ENCODE data around the gene NELL1.
"Not testable (repeated sequence)": the region's sequence is repeated elsewhere in the genome, so short reads cannot be mapped to it uniquely, and the experiment has no call there.

NELL1 gene

DNA sequence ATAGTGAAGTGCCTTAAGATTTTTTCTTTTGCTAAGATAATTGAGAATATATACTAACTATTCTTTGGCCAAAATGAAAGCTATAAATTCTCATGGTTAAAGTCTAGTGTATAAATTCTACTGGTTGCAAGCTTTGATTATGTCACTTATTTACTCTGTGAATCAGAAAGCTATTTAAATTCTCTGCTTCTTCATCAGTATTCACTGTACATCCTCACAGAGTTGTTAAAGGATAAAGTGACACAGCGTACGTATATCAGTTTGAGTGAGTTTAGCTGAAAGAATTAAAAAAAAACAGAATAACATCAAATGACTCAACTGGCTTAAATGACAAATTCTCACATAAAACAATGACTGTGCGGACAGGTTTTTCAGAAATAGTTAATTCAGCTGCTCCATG, 453.1 kb downstream of the NELL1 start:
- DNase-seq, result no peak

DNA sequence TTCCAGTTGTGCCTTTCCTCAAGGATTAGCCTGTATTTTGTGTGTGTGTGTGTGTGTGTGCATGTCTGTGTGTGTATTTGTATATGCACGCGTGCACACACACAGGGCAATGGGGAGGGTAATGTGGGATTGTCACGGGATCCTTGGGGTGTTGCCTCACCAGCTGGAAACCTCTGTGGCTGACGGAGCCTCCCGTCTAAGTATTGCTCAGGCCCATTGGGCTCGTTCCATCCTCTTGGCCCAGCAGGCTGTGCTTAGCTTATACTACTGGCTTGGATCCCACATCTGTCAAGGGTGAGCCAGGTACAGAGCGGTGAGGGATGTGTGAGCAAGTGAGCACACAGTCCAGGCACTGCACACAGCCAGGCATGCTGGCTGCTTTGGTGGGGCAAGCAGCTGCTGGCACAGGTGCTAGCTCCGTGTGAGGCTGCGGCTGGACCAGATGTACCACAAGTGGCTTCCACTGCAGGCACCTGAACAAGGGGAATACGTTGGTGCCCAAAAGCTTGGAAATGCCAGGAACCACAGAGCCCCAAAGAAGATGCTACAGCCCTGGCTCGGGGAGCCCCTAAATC, 462.8 kb downstream of the NELL1 start:
- DNase-seq, result no peak

DNA sequence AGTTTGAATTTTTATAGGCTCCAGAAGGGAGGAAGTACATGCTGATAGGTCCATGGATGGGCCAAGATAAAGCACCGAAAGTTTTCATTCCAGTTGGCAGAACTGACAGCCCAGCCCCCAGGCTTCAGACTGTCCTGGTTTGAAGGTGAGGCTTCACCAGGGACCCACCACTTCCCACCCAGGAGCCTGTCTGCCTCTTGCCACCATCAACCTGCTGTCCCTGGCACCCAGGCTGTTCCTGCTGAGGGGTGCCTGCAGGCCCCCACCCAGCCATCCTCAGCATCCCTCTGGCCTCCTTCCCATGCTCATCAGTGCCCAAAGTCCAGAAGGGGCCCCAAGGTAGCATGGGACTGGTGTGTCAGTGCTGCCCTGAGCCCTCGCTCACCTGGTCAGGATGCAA, 463.9 kb downstream of the NELL1 start:
- DNase-seq, result no peak

DNA sequence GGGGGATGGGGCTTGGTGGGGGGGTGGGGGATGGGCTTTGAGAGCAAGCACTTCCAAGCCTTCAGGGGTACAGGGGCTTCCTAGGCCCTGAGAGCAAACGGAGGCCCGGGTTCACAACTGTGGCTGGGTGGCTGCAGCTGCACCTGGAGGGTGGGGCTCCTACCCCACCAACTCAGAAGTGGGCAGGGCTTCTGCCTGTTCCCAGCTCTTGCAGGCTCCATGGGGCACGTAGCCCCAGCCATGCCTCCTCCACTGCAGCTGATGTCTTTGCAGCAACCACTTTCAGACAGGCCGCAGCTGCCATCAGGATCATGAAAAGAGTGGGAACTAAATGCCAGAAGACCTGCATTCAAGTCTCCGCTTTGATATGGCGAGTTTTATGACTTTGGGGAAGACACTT, 464.3 kb downstream of the NELL1 start:
- no peak for DNase-seq

DNA sequence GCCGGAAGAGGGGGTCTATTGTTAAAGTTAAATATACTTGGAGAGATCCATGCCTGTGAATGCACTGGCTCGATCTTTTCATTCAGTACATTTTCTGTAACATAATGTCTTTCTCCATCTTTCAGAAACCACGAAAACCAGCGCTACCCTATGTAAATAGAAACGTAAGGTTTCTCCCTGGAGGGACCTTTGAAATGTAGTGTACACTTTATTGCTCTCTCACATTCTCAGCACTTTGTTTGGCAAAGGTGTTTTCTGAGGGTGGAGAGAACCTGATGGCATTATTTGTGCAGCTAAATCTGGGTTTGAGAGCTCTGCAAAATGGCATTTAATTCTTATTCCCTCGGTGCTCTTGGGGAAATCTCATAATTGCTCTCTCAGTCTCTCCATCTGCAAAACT, 468.4 kb downstream of the NELL1 start:
- no peak for DNase-seq

DNA sequence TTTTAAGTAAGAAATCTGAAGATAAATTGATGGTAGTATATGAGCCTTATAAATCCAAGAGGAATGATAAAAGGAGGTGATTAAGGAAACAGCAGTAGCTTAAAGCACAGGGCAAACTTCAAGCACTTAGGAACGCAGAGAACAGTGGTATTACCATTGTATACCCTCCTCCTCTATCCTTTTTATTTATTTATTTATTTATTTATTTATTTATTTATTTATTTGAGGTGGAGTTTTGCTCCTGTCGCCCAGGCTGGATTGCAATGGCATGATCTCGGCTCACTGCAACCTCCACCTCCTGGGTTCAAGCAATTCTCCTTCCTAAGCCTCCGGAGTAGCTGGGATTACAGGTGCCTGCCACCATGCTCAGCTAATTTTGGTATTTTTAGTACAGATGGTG, 472.2 kb downstream of the NELL1 start:
- DNase-seq, result not testable (repeated sequence)

DNA sequence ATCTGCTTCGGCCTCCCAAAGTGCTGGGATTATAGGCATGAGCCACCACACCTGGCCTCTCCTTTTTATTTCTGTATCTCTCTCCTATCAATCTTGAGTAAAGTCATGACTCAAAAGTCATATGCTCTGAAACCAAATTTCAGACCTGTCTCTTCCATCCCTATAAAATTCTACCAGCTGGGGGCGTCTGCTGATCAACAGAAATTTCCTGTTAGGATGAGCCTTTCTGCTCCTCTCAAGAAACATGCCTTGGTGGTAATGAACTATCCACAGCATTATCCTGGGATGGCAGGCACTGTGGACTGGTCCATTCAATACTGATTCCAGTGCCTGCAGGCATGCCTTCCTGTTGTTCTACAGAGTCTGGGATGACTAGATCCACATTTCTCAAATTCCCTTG, 472.6 kb downstream of the NELL1 start:
- no peak for DNase-seq

DNA sequence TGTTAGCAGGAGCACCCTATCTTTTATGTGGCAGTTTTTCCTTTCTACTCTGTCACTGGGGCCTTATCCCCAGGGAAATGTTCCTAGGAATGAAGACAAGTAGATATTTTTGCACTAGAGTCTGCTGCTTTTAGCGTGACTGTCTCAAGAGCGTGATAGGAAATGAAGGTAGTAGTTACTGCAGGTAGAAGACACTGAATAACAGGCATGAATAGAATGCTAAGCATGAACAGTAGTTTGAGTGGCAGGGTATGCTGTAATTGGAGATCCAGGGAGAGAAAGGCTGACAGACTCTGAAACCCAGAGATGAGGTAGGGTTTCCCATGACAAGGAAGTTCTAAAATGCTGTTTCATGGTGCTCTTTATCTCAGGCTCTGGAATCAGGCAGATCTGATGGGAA, 475.1 kb downstream of the NELL1 start:
- DNase-seq, result no peak

DNA sequence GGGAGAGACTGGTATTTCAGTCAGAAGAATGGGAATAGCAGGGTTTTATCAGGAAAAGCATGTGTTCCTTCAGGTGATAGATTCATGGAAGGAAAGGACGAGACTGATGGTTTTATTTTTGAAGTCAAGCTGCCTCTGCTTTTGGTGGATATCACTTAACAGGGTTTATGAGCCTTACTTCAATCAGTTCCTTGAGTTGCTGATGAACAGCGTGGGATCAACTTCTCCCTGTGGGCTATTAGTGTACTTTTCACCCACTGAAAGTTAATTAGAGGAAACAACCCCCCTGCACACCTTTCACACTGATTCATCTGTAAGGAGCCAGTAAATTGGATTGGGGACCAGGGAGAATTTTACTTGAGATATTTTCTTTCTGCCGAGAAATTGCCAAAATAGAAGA, 479.0 kb downstream of the NELL1 start:
- DNase-seq, result no peak

DNA sequence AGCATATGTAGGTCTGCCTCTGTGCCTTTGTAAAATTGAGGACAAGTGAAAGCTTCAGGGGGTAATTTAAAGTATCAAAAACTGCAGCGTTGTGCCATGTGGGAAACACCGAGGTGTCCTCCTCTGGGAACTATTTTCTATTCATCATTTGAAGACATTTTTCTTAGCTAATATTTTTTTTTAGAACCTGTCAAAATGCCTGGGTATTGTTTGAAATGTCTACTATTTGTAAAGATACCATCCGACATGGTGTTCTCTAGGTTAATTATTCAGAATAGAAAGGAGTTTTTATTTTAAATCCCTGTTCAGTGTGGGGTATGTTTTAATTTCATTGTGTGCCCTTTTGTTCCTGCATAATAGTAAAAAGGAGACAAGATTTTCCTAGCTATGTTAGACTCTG, 490.8 kb downstream of the NELL1 start:
- no peak for DNase-seq

DNA sequence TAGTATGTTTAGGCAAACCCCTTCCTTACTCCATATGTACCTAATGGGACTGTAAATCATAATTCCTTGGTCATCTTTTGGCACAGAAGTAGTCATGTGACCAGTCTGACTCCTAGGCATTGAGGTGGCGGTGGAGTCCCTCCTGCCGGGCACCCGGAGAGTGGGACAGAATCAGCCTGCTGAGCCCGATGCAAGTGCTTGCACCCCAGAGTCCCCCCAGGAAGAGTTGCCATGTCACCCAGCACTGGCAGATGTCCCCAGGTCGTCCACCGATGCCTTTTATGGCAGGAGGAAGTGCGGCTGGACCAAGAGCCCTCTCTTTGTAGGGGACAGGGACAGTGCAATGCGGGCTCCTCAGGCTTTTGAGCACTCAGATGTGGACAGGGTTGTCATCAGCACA, 500.3 kb downstream of the NELL1 start:
- DNase-seq, result no peak

DNA sequence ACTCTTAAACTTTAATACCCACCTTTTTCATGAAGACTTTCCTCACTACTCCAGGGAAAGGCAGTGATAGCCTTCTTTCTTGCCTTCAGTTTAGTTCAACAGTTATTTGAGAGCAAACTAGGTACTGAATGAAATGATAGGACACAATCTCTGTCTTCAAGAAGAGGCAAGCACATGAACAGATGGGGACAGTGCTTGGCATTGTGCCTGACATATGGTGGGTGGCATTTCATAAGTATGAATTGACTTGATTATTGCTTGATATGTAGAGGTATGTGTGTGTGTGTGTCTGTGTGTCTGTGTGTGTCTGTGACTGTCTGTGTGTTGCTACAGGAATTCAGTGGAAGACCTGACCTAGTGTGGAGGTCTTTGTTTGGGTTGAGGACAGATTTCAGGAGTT, 504.1 kb downstream of the NELL1 start:
- DNase-seq, result no peak

DNA sequence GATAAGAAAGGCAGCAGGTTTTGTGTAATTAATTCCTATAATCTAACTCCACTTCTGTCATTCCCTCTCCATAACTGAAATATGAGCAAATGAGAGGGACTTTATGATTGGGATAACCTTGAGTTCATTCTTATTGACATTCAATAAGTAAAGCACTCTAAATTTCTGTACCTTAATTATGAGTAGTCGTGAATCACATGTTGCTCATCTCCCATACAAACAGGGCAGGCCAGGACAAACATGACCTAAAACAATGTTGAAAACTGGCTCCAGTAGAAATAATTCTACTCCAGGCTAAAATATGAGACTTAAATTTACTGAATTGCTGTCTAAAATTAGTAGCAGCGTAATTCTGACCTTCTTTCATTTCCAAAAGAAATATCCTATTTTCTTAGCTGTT, 505.4 kb downstream of the NELL1 start:
- DNase-seq, result no peak

DNA sequence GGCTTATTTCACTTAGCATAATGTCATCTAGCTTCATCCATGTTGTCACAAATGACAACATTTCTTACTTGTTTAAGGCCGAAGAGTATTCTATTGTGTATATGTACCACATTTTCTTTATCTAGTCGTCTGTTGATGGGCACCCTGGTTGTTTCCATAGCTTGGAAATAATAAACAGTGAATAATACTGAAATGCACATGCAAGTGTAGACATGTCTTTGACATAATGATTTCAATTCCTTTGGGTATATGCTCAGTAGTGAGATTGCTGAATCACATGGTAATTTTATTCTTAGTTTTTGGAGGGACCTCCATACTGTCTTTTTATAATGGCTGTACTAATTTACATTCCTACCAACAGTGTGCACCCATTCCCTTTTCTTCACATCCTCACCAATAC, 508.0 kb downstream of the NELL1 start:
- DNase-seq, result no peak

DNA sequence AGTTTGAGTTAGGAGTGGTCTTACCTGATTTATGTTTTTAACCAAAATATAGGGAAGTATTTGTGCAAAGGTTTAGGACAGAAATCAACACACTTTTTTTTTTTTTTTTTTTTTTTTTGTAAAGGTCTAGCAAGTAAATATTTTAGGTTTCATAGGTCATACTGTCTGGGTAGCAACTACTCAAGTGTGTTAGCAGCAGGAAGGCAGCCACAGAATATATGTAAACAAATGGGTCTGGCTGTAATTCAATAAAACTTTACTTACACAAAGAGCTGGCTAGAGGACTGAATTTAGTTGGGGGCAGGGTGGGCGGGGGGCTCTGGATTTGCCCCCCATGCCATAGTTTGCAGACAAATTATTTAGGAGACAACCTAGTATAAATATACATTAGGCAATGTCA, 510.4 kb downstream of the NELL1 start:
- no peak for DNase-seq

DNA sequence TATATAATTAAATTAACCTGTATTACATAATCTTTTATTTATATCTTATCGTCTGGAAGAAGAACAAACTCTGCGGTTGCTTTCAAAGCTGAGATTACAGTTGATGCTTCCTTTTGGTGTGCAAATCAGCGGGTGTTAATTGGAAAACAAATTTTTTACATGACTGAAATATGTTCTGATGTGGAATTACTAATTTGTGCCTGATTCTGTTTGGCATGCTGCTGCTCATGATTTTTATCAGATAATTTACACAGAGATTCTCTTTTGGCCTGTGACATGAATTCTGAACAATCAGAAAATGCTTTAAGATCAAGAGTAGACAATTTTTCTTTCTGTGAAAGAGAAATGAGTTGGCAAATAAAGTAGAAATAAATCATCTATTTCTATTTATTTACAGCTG, 510.8 kb downstream of the NELL1 start:
- DNase-seq, result no peak

DNA sequence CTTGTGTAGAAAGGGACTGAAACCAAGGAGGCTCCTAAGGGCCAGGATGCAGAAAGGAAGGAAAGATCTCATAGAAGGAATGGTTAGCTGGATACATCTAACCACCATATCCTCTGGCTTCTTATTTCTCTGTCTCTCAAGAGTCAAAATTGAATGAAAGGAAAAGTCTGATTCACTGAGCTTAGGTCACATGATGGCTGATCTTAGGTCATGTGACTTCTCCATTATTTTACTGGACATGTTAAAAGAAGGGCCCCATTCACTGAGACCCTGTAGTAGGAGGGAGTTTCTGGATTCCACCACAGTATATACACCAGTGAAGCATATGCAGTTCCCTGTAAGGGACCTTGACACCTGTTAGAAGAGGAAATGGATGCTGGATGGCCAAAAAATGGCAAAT, 516.6 kb downstream of the NELL1 start:
- DNase-seq, result no peak

DNA sequence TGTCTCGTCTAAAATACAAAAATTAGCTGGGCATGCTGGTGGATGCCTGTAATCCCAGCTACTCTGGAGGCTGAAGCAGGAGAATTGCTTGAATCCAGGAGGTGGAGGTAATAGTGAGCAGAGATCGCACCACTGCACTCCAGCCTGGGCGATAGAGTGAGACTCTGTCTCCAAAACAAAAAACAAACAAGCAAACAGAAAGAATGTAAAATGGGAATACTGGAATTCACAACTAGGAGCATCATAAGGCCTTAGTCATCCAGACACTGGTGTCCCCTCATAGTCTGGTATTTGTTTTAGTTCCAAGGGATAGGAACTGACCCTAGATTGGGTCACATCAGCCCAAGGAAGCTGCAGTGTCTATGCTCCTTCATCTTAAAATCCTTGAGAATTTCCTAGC, 520.8 kb downstream of the NELL1 start:
- DNase-seq, result no peak

DNA sequence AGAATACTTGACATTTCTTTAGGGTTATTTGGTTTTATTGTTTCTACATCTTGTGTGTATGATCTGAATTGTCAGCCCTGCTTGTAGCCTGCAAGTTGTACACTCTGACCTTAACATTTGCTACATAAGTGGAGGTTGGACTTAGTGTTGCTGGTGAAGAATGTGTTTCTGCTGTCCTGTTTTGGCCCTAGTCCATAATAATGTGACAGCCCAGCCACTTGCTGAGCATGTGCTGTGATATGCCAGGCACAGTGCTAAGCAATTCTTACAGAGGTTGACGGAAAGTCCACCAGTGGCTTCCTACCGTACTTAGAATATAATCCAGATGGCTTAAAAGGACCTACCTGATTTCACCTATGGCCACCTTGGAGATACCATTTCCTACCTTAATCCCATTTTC, 526.6 kb downstream of the NELL1 start:
- DNase-seq, result no peak

DNA sequence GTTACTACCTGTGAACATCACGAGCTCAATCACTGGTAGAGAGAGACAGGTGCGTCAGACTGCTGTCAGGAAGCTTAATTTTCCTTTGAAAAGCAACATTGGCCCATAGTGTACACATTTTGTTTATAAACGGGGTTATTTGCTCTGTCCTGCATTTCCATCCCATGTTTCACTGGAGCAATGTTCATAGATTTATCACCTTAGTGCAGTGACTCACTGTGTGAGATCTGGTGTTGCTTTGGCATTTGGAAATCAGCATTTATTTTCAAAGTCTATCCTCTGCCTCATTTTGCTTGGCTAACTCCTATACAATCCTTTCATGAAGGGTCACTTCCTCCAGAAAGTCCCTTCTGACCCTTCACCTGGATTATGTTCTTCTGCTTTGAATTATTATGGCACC, 529.1 kb downstream of the NELL1 start:
- DNase-seq, result no peak

DNA sequence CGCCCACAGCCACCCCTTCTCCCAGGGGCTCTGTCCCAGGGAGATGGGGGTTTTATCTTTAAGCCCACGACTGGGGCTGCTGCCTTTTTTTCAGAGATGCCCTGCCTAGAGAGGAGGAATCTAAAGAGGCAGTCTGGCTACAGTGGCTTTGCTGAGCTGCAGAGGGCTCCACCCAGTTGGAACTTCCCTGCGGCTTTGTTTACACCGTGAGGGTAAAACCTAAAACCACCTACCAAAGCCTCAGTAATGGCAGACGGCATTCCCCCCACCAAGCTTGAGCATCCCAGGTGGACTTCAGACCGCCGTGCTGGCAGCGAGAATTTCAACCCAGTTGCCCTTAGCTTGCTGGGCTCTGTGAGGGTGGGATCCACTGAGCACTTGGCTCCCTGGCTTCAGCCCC, 535.8 kb downstream of the NELL1 start:
- no peak for DNase-seq

DNA sequence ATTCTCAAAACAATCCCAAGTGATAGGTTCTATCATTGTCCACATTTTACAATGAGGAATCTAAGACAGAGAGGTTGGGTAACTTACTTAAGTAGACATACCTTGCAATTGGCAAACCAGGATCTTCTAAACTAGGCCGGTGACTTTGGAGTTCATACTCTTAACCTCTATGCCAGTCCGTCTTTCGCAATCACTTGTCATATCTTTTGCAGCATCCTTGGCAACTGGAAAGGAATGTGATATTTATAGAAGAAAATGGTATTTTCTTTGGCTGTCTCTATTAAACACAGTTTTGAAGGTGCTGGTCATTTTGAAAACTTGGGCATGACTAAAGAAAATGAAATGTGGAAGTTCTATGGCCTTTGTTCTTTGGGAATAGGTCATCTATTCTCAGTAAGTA, 556.5 kb downstream of the NELL1 start:
- DNase-seq, result no peak

DNA sequence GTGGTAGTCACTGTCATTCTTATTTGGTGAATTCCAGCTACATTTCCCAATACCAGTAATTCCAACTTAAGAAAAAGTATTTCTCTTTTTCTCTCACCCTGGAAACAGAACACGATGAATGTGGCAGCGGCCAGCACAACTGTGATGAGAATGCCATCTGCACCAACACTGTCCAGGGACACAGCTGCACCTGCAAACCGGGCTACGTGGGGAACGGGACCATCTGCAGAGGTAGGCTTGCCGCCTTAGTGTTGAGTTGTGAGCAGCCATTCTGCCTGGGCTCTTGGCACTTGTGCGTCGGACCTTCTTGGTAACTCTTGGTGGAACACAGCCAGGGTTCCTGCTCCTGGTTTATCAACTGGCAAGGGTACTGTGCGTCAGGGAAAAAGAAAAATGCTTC, 559.8 kb downstream of the NELL1 start:
- DNase-seq, result no peak

DNA sequence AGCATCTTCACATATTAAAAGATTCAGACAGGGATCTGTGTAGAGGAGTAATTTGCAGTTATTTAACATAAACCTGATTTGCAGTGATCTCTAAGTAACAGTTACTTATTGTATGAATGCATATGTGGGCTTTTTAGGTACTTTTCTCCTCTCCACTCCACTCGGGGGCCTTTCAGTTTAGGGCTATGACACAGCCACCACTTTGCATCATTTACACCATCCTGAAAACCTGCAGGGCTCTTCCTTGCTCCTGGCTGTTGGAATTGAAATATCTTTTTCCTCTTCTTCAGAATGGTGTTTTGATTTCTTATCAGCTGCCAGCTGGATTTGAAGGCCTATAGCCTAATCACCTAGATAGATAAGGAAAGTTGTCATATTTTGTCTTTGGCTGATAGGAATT, 580.8 kb downstream of the NELL1 start:
- no peak for DNase-seq

DNA sequence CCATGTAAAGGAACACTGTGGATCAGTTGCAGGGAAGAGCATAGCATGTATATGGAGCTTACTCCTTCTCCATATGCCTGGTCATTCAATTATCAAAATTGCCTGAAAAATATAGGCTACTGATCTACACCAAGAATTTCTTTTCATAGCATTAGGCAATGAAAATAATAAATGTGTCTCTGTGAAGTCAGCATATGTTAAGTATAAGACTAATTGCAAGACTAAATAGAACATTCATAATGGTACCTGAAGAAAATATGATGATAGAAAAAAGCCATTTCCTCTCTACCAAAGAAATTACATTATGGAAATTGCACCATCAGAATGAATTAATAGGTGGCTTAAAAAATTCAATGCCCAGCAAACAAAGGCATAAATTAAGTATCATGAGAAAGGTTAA, 584.7 kb downstream of the NELL1 start:
- no peak for DNase-seq

DNA sequence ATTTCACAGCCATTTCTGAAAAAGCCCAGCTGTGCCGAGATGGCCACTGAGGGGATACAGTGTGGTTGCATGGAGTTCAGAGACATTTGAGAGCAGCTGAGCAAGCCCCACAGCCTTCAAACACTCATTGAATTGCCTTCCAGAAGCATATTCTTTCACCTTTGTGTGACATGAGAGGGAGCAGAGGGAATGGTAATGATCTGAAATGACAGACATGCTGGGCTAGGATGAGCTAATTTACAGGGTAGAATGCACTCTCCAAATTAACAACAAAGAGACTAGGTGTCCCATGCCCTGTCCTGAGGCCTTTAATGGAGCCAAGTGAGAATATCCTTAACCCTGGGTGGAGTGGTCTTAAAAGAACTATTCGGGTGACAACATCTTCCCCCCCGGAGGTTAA, 585.4 kb downstream of the NELL1 start:
- no peak for DNase-seq
